ENCODE results near the gene DNAJB6. TPM values are rescaled to one million over a fixed set of nuclear protein-coding genes. Genes with fewer than 3 reads are reported as not detected.

Gene DNAJB6
- total RNA-seq, 3 donors from 2014 or later (not counting 1 experiment from before 2014, with no cell fraction given) = 309 to 343 (median 340) TPM

GRCh38 chr7:157358041-157358752, 21.4 kb downstream of the DNAJB6 start:
- DNase-seq (no peak), ATAC-seq (peak in 1 of 3 donors; percentile 18)
- H3K36me3 ChIP-seq (ENCODE audit: control insufficient read depth, insufficient read depth, low read length) = peaks cover 26% of the 10 kb centered on the region
- TF ChIP-seq, protein P1, sequence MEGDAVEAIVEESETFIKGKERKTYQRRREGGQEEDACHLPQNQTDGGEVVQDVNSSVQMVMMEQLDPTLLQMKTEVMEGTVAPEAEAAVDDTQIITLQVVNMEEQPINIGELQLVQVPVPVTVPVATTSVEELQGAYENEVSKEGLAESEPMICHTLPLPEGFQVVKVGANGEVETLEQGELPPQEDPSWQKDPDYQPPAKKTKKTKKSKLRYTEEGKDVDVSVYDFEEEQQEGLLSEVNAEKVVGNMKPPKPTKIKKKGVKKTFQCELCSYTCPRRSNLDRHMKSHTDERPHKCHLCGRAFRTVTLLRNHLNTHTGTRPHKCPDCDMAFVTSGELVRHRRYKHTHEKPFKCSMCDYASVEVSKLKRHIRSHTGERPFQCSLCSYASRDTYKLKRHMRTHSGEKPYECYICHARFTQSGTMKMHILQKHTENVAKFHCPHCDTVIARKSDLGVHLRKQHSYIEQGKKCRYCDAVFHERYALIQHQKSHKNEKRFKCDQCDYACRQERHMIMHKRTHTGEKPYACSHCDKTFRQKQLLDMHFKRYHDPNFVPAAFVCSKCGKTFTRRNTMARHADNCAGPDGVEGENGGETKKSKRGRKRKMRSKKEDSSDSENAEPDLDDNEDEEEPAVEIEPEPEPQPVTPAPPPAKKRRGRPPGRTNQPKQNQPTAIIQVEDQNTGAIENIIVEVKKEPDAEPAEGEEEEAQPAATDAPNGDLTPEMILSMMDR (IDR thresholded peaks at IDR 0.05) = no peak
- no peaks in the 10 kb centered on the region for H3K27me3 ChIP-seq (ENCODE audit: control insufficient read depth, insufficient read depth, low read length)
- intact Hi-C loops (cut with micrococcal nuclease) = loop anchor here (1.0 kb wide), 1 partner anchor 8 kb away; no protein-coding TSS in a partner anchor
- WGBS (ENCODE audit: insufficient coverage) = 88% methylated on average over 13 of the region's 13 CpGs
- H3K9me3 Mint-ChIP-seq = no peaks in the 10 kb centered on the region
- H3K4me1 Mint-ChIP-seq = peaks cover 73 to 81% of the 10 kb centered on the region in 2 donors
- no peaks in the 10 kb centered on the region for H3K27me3 Mint-ChIP-seq (ENCODE audit: low read depth in 2 of 2)
- H3K36me3 Mint-ChIP-seq = peaks cover 6% of the 10 kb centered on the region
- H3K4me3 Mint-ChIP-seq = no peak overlapping the region
- no peaks in the 10 kb centered on the region for H3K9me3 ChIP-seq (ENCODE audit: control insufficient read depth, insufficient read depth, low read length)
- H3K27ac Mint-ChIP-seq = peak overlapping the region; percentile 39 to 80
- H3K4me1 ChIP-seq (ENCODE audit: control insufficient read depth, insufficient read depth, low read length) = peaks cover 38% of the 10 kb centered on the region
- H3K27ac ChIP-seq (ENCODE audit: low read length) = no peak overlapping the region
- no peak overlapping the region for H3K4me3 ChIP-seq (ENCODE audit: low read length)

- H3K36me3 ChIP-seq (ENCODE audit: control insufficient read depth, insufficient read depth, low read length) = peaks cover 31% of the 10 kb centered on the region
- no peak overlapping the region for H3K4me3 ChIP-seq (ENCODE audit: low read length)
- H3K4me1 ChIP-seq (ENCODE audit: control insufficient read depth, insufficient read depth, low read length) = peaks cover 34% of the 10 kb centered on the region
- Mint-ChIP-seq H3K9me3 (no peaks in the 10 kb centered on the region), H3K4me3 (no peak overlapping the region), H3K27ac (peak overlapping the region in 1 of 2 donors; percentile 21), H3K36me3 (peaks cover 7% of the 10 kb centered on the region), H3K4me1 (peaks cover 73 to 79% of the 10 kb centered on the region in 2 donors), H3K27me3 (ENCODE audit: low read depth in 2 of 2) (no peaks in the 10 kb centered on the region)
- intact Hi-C loops (cut with micrococcal nuclease) = loop anchor here (1.0 kb wide), 1 partner anchor 8 kb away; no protein-coding TSS in a partner anchor
- 72% methylated on average over 4 of the region's 4 CpGs for WGBS (ENCODE audit: insufficient coverage)
- H3K27me3 ChIP-seq (ENCODE audit: control insufficient read depth, insufficient read depth, low read length) = no peaks in the 10 kb centered on the region
- no peaks in the 10 kb centered on the region for H3K9me3 ChIP-seq (ENCODE audit: control insufficient read depth, insufficient read depth, low read length)
- TF ChIP-seq, protein P1 (IDR thresholded peaks at IDR 0.05) = no peak
- no peak overlapping the region for H3K27ac ChIP-seq (ENCODE audit: low read length)
- ATAC-seq (no peak), DNase-seq (no peak)
Measured at GRCh38 chr7:157358753-157359096, 21.9 kb downstream of the DNAJB6 start.

DNA sequence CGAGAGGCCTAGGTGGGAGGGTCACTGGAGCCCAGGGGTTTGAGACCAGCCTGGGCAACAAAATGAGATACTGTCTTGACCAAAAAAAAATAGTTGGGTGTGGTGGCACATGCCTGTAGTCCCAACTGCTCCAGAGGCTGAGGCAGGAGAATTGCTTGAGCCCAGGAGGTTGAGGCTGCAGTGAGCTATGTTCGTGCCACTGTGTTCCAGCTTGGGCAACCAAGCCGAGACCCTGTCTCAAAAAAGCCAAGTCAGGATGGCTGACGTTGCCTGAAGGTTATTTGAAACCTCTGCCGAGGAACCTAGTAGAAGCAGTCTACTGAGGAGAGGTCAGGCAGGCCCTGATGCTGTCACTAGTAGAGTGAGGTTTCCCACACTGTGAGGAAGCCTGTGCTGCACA, 22.8 kb downstream of the DNAJB6 start:
- TF ChIP-seq, protein P1 (IDR thresholded peaks at IDR 0.05) = no peak
- 95% methylated on average over 5 of the region's 5 CpGs for WGBS (ENCODE audit: insufficient coverage)
- H3K4me3 Mint-ChIP-seq = no peak overlapping the region
- H3K27me3 Mint-ChIP-seq (ENCODE audit: low read depth in 2 of 2) = no peaks in the 10 kb centered on the region
- H3K9me3 Mint-ChIP-seq = no peaks in the 10 kb centered on the region
- H3K36me3 Mint-ChIP-seq = peaks cover 13% of the 10 kb centered on the region
- Histone ChIP-seq H3K9me3 (ENCODE audit: control insufficient read depth, insufficient read depth, low read length) (no peaks in the 10 kb centered on the region), H3K36me3 (ENCODE audit: control insufficient read depth, insufficient read depth, low read length) (peaks cover 40% of the 10 kb centered on the region), H3K4me1 (ENCODE audit: control insufficient read depth, insufficient read depth, low read length) (peaks cover 29% of the 10 kb centered on the region), H3K27me3 (ENCODE audit: control insufficient read depth, insufficient read depth, low read length) (no peaks in the 10 kb centered on the region), H3K27ac (ENCODE audit: low read length) (no peak overlapping the region), H3K4me3 (ENCODE audit: low read length) (no peak overlapping the region)
- peaks cover 73 to 80% of the 10 kb centered on the region in 2 donors for H3K4me1 Mint-ChIP-seq
- DNase-seq (no peak), ATAC-seq (peak in 2 of 3 donors; percentile 16 to 29)
- peak overlapping the region; percentile 50 to 61 for H3K27ac Mint-ChIP-seq
- intact Hi-C loops (cut with micrococcal nuclease) = no loop called here
